OCI-LY1 (cell line): ENCODE measurements around the gene NR5A1.

Experiments used
- H2AFZ ChIP-seq: fragments of 200-600 bp; sonication (generic), shearing (Covaris generic); 2 replicates; pipeline ENCODE4 v1.6.0; 2014; ENCODE audit warnings: antibody characterized with exemption, mild to moderate bottlenecking, low read length
- H3F3A ChIP-seq: fragments of 200-600 bp; sonication (generic), shearing (Covaris generic); 2 replicates; pipeline ENCODE4 v1.6.0; 2014; ENCODE audit warnings: mild to moderate bottlenecking, antibody characterized with exemption, low read length, moderate library complexity; ENCODE audit not compliant: insufficient read depth
- H3K27ac ChIP-seq: fragments of 200-600 bp; sonication (generic); 2 replicates; pipeline ENCODE4 v1.5.1; 2014; ENCODE audit warnings: low read length, mixed run types, mild to moderate bottlenecking, low read depth; ENCODE audit not compliant: poor library complexity, severe bottlenecking
- H3K27me3 ChIP-seq: fragments of 200-600 bp; sonication (generic); 2 replicates; pipeline ENCODE4 v1.6.0; 2014; ENCODE audit warnings: antibody characterized with exemption, mild to moderate bottlenecking, low read length, moderate library complexity; ENCODE audit not compliant: insufficient read depth
- H3K36me3 ChIP-seq: fragments of 200-600 bp; sonication (generic); 2 replicates; pipeline ENCODE4 v1.6.1; 2014; ENCODE audit warnings: mild to moderate bottlenecking, antibody characterized with exemption, low read length, moderate library complexity, mixed read lengths; ENCODE audit not compliant: insufficient read depth
- H3K4me1 ChIP-seq: fragments of 200-600 bp; sonication (generic); 2 replicates; pipeline ENCODE4 v1.5.1; 2014; ENCODE audit warnings: mild to moderate bottlenecking, low read length, moderate library complexity; ENCODE audit not compliant: insufficient read depth, severe bottlenecking
- H3K4me2 ChIP-seq: fragments of 200-600 bp; sonication (generic), shearing (Covaris generic); 2 replicates; pipeline ENCODE4 v1.6.1; 2014; ENCODE audit warnings: low read length
- H3K4me3 ChIP-seq: fragments of 200-600 bp; sonication (generic); 2 replicates; pipeline ENCODE4 v1.5.1; 2014; ENCODE audit warnings: low read length, low read depth, mild to moderate bottlenecking, mixed read lengths; ENCODE audit not compliant: poor library complexity, severe bottlenecking
- H3K79me2 ChIP-seq: fragments of 200-600 bp; shearing (Covaris generic); 2 replicates; pipeline ENCODE4 v1.6.1; 2016; ENCODE audit warnings: mixed run types, low read length, mixed read lengths; ENCODE audit not compliant: insufficient read depth
- H3K9ac ChIP-seq: fragments of 200-600 bp; sonication (generic), shearing (Covaris generic); 2 replicates; pipeline ENCODE4 v1.6.1; 2014; ENCODE audit warnings: mild to moderate bottlenecking, low read length, mixed read lengths
- H3K9me2 ChIP-seq: fragments of 200-600 bp; sonication (generic), shearing (Covaris generic); 2 replicates; pipeline ENCODE4 v1.6.1; 2014; ENCODE audit warnings: low read depth, mild to moderate bottlenecking, low read length, mixed read lengths
- H3K9me3 ChIP-seq: fragments of 200-600 bp; shearing (Covaris generic); 2 replicates; pipeline ENCODE4 v1.6.1; 2014; ENCODE audit warnings: low read length, mixed read lengths
- H4K20me1 ChIP-seq: fragments of 200-600 bp; sonication (generic), shearing (Covaris generic); 2 replicates; pipeline ENCODE4 v1.6.0; 2016; ENCODE audit warnings: mild to moderate bottlenecking, low read length; ENCODE audit not compliant: insufficient read depth
- CTCF ChIP-seq: fragments of 200-600 bp; sonication (generic), shearing (Covaris generic); IDR thresholded peaks from 2 replicates; pipeline ENCODE4 v1.5.1; 2017; ENCODE audit warnings: mild to moderate bottlenecking, antibody characterized with exemption, low read length, moderate library complexity, mixed read lengths
- EZH2 ChIP-seq: fragments of 200-600 bp; sonication (generic), shearing (Covaris generic); IDR thresholded peaks from 2 replicates; pipeline ENCODE4 v1.8.0; 2017; ENCODE audit warnings: borderline replicate concordance, mixed run types, mild to moderate bottlenecking, antibody characterized with exemption, low read length, moderate library complexity, mixed read lengths

Gene NR5A1

GRCh38 chr9:124493794-124494479, 13.3 kb downstream of the NR5A1 start:
- H3K4me1 ChIP-seq, result no peaks in the 10 kb centered on the region

GRCh38 chr9:124493218-124493617, 14.0 kb downstream of the NR5A1 start:
- Histone ChIP-seq H3K9ac (no peak overlapping the region), H3K4me1 (no peaks in the 10 kb centered on the region), H3K79me2 (no peaks in the 10 kb centered on the region), H3K27ac (no peak overlapping the region), H3K9me3 (no peaks in the 10 kb centered on the region), H2AFZ (no peak overlapping the region), H3K27me3 (0 out of 2 replicates have a peak, but pooled peaks cover 5% of the 10 kb centered on the region), H3K9me2 (no peaks in the 10 kb centered on the region), H3F3A (no peaks in the 10 kb centered on the region), H3K4me2 (no peak overlapping the region), H3K36me3 (no peaks in the 10 kb centered on the region), H3K4me3 (no peak overlapping the region), H4K20me1 (no peaks in the 10 kb centered on the region)
- no peak for TF ChIP-seq EZH2
- no peak for TF ChIP-seq CTCF

More at GRCh38 chr9:124493794-124494479, 13.3 kb downstream of the NR5A1 start:
- Histone ChIP-seq H3K4me3 (no peak overlapping the region), H3K9ac (no peak overlapping the region), H3K9me3 (no peaks in the 10 kb centered on the region), H3K79me2 (no peaks in the 10 kb centered on the region), H3K4me2 (no peak overlapping the region), H3K27me3 (0 out of 2 replicates have a peak, but pooled peaks cover 5% of the 10 kb centered on the region), H3F3A (no peaks in the 10 kb centered on the region), H2AFZ (no peak overlapping the region), H3K36me3 (no peaks in the 10 kb centered on the region), H4K20me1 (no peaks in the 10 kb centered on the region), H3K9me2 (no peaks in the 10 kb centered on the region), H3K27ac (no peak overlapping the region)
- TF ChIP-seq CTCF (no peak), EZH2 (no peak)

- Histone ChIP-seq H3K9me3 (no peaks in the 10 kb centered on the region), H3F3A (no peaks in the 10 kb centered on the region), H3K4me2 (no peak overlapping the region), H3K27me3 (0 out of 2 replicates have a peak, but pooled peaks cover 5% of the 10 kb centered on the region), H3K4me3 (no peak overlapping the region), H3K4me1 (no peaks in the 10 kb centered on the region), H3K36me3 (no peaks in the 10 kb centered on the region), H3K9ac (no peak overlapping the region), H3K27ac (no peak overlapping the region), H4K20me1 (no peaks in the 10 kb centered on the region), H3K9me2 (no peaks in the 10 kb centered on the region), H2AFZ (no peak overlapping the region), H3K79me2 (no peaks in the 10 kb centered on the region)
- TF ChIP-seq CTCF (no peak), EZH2 (no peak)
Measured at GRCh38 chr9:124492818-124493217, 14.4 kb downstream of the NR5A1 start.
